OCI-LY1 (cell line): ENCODE measurements around the gene SLCO3A1.

Experiments used
- EZH2 ChIP-seq: fragments of 200-600 bp; sonication (generic), shearing (Covaris generic); IDR thresholded peaks from 2 replicates; pipeline ENCODE4 v1.8.0; 2017; ENCODE audit warnings: borderline replicate concordance, mixed run types, mild to moderate bottlenecking, antibody characterized with exemption, low read length, moderate library complexity, mixed read lengths
- TF ChIP-seq, protein P1 (sequence below): fragments of 200-600 bp; sonication (generic), shearing (Covaris generic); IDR thresholded peaks from 2 replicates; pipeline ENCODE4 v1.5.1; 2017; ENCODE audit warnings: mild to moderate bottlenecking, antibody characterized with exemption, low read length, moderate library complexity, mixed read lengths

DNA sequence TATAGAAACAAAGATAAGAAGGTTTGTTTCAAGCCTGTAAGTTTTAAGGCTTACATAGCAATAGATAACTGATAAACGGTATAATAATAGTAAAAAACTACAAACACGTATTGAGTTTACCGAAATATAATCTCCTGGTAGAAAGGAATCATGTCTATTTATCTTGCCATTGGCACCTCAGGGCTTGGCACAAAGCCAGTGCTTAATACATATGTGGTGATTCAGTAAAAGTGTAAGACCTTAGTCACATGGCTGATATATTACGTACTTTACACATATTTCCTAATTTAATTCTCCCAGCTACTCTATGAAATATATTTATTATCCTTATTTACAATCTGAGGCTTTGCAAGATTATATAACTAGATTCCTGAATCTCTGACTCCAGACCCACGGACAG is 32.0 kb upstream of the SLCO3A1 start:
- TF ChIP-seq, protein P1, sequence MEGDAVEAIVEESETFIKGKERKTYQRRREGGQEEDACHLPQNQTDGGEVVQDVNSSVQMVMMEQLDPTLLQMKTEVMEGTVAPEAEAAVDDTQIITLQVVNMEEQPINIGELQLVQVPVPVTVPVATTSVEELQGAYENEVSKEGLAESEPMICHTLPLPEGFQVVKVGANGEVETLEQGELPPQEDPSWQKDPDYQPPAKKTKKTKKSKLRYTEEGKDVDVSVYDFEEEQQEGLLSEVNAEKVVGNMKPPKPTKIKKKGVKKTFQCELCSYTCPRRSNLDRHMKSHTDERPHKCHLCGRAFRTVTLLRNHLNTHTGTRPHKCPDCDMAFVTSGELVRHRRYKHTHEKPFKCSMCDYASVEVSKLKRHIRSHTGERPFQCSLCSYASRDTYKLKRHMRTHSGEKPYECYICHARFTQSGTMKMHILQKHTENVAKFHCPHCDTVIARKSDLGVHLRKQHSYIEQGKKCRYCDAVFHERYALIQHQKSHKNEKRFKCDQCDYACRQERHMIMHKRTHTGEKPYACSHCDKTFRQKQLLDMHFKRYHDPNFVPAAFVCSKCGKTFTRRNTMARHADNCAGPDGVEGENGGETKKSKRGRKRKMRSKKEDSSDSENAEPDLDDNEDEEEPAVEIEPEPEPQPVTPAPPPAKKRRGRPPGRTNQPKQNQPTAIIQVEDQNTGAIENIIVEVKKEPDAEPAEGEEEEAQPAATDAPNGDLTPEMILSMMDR, result no peak
- no peak for TF ChIP-seq EZH2
